WTC11 (cell line): ENCODE results near the gene MCF2L.

Experiments used
- CREB1 ChIP-seq: sonication (generic); formaldehyde crosslinking; IDR thresholded peaks from 2 replicates; pipeline ENCODE4 v1.8.0; 2023; ENCODE audit warnings: mild to moderate bottlenecking, missing genetic modification reagents
- ESRRA ChIP-seq: sonication (generic); formaldehyde crosslinking; IDR thresholded peaks from 2 replicates; pipeline ENCODE4 v1.8.1; 2022; ENCODE audit warnings: mild to moderate bottlenecking, missing genetic modification reagents, borderline replicate concordance
- FOXP1 ChIP-seq: sonication (generic); formaldehyde crosslinking; IDR thresholded peaks from 2 replicates; pipeline ENCODE4 v1.8.0; 2022; ENCODE audit warnings: missing genetic modification reagents, mild to moderate bottlenecking, moderate library complexity, borderline replicate concordance
- IRF2 ChIP-seq: sonication (generic); formaldehyde crosslinking; IDR thresholded peaks from 2 replicates; pipeline ENCODE4 v1.8.0; 2022; ENCODE audit warnings: low read depth, missing genetic modification reagents, borderline replicate concordance
- JAZF1 ChIP-seq: fragments of 250-450 bp; sonication (Bioruptor Pico); IDR thresholded peaks from 2 replicates; pipeline ENCODE4 v1.9.0; 2021; ENCODE audit warnings: moderate library complexity, mild to moderate bottlenecking, inconsistent platforms
- JUN ChIP-seq: sonication (generic); formaldehyde crosslinking; IDR thresholded peaks from 2 replicates; pipeline ENCODE4 v1.8.0; 2023; ENCODE audit warnings: mild to moderate bottlenecking, missing genetic modification reagents
- NFE2L1 ChIP-seq: sonication (generic); formaldehyde crosslinking; IDR thresholded peaks from 2 replicates; pipeline ENCODE4 v1.8.1; 2023; ENCODE audit warnings: missing genetic modification reagents
- NFYB ChIP-seq: sonication (generic); formaldehyde crosslinking; conservative IDR thresholded peaks from 2 replicates; pipeline ENCODE4 v1.8.0; 2022; ENCODE audit warnings: low read depth, missing genetic modification reagents
- TF ChIP-seq, protein P1 (sequence below): fragments of 250-450 bp; sonication (Bioruptor Pico); IDR thresholded peaks from 2 replicates; pipeline ENCODE4 v2.1.2; 2022; ENCODE audit warnings: mild to moderate bottlenecking, moderate library complexity
- TF ChIP-seq, protein P2 (sequence below): sonication (generic); formaldehyde crosslinking; IDR thresholded peaks from 2 replicates; pipeline ENCODE4 v1.8.0; 2022; ENCODE audit warnings: mild to moderate bottlenecking, missing genetic modification reagents
- TF ChIP-seq, protein P3 (sequence below): fragments of 200-600 bp; IDR thresholded peaks from 2 replicates; pipeline ENCODE4 v1.8.0; 2022; ENCODE audit warnings: antibody characterized with exemption
- TF ChIP-seq, protein P4 (sequence below): sonication (generic); formaldehyde crosslinking; IDR thresholded peaks from 2 replicates; pipeline ENCODE4 v1.8.1; 2023; ENCODE audit warnings: mild to moderate bottlenecking, missing genetic modification reagents, moderate library complexity
- TF ChIP-seq, protein P5 (sequence below): sonication (generic); formaldehyde crosslinking; IDR thresholded peaks from 2 replicates; pipeline ENCODE4 v1.8.0; 2022; ENCODE audit warnings: mild to moderate bottlenecking, missing genetic modification reagents
- TF ChIP-seq, protein P6 (sequence below): fragments of 250-450 bp; sonication (Bioruptor Pico); IDR thresholded peaks from 2 replicates; pipeline ENCODE4 v1.9.0; 2021; ENCODE audit warnings: moderate library complexity, mild to moderate bottlenecking, inconsistent platforms, borderline replicate concordance

DNA sequence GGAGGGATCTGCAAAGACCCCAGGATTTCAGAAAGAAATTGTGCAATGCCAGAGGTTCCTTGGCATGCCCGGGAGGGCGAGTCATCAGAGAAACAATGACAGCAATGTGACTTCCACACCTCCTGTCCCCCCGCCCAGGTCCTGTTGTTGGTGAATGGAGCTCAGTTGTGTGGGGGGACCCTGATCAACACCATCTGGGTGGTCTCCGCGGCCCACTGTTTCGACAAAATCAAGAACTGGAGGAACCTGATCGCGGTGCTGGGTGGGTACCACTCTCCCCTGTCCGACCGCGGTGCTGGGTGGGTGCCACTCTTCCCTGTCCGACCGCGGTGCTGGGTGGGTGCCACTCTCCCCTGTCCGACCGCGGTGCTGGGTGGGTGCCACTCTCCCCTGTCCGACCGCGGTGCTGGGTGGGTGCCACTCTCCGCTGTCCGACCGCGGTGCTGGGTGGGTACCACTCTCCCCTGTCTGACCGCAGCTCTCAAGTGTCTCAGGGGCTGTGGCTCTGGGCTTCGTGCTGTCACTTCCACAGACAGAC is 148.4 kb downstream of the MCF2L start:
- no peak for TF ChIP-seq ESRRA (CRISPR knock-in tag)
- TF ChIP-seq, protein P1, sequence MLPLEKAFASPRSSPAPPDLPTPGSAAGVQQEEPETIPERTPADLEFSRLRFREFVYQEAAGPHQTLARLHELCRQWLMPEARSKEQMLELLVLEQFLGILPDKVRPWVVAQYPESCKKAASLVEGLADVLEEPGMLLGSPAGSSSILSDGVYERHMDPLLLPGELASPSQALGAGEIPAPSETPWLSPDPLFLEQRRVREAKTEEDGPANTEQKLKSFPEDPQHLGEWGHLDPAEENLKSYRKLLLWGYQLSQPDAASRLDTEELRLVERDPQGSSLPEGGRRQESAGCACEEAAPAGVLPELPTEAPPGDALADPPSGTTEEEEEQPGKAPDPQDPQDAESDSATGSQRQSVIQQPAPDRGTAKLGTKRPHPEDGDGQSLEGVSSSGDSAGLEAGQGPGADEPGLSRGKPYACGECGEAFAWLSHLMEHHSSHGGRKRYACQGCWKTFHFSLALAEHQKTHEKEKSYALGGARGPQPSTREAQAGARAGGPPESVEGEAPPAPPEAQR = no peak
- no peak for TF ChIP-seq JAZF1 (CRISPR knock-in tag)
- TF ChIP-seq, protein P2, sequence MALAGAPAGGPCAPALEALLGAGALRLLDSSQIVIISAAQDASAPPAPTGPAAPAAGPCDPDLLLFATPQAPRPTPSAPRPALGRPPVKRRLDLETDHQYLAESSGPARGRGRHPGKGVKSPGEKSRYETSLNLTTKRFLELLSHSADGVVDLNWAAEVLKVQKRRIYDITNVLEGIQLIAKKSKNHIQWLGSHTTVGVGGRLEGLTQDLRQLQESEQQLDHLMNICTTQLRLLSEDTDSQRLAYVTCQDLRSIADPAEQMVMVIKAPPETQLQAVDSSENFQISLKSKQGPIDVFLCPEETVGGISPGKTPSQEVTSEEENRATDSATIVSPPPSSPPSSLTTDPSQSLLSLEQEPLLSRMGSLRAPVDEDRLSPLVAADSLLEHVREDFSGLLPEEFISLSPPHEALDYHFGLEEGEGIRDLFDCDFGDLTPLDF (CRISPR knock-in tag) = no peak
- TF ChIP-seq, protein P3, sequence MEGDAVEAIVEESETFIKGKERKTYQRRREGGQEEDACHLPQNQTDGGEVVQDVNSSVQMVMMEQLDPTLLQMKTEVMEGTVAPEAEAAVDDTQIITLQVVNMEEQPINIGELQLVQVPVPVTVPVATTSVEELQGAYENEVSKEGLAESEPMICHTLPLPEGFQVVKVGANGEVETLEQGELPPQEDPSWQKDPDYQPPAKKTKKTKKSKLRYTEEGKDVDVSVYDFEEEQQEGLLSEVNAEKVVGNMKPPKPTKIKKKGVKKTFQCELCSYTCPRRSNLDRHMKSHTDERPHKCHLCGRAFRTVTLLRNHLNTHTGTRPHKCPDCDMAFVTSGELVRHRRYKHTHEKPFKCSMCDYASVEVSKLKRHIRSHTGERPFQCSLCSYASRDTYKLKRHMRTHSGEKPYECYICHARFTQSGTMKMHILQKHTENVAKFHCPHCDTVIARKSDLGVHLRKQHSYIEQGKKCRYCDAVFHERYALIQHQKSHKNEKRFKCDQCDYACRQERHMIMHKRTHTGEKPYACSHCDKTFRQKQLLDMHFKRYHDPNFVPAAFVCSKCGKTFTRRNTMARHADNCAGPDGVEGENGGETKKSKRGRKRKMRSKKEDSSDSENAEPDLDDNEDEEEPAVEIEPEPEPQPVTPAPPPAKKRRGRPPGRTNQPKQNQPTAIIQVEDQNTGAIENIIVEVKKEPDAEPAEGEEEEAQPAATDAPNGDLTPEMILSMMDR = no peak
- TF ChIP-seq FOXP1 (CRISPR knock-in tag) = no peak
- no peak for TF ChIP-seq CREB1 (CRISPR knock-in tag)
- TF ChIP-seq JUN (CRISPR knock-in tag) = no peak
- TF ChIP-seq, protein P4, sequence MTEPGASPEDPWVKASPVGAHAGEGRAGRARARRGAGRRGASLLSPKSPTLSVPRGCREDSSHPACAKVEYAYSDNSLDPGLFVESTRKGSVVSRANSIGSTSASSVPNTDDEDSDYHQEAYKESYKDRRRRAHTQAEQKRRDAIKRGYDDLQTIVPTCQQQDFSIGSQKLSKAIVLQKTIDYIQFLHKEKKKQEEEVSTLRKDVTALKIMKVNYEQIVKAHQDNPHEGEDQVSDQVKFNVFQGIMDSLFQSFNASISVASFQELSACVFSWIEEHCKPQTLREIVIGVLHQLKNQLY (CRISPR knock-in tag) = no peak
- no peak for TF ChIP-seq NFYB (CRISPR knock-in tag)
- TF ChIP-seq IRF2 (CRISPR knock-in tag) = no peak
- TF ChIP-seq, protein P5, sequence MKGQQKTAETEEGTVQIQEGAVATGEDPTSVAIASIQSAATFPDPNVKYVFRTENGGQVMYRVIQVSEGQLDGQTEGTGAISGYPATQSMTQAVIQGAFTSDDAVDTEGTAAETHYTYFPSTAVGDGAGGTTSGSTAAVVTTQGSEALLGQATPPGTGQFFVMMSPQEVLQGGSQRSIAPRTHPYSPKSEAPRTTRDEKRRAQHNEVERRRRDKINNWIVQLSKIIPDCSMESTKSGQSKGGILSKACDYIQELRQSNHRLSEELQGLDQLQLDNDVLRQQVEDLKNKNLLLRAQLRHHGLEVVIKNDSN (CRISPR knock-in tag) = no peak
- no peak for TF ChIP-seq NFE2L1
- TF ChIP-seq, protein P6, sequence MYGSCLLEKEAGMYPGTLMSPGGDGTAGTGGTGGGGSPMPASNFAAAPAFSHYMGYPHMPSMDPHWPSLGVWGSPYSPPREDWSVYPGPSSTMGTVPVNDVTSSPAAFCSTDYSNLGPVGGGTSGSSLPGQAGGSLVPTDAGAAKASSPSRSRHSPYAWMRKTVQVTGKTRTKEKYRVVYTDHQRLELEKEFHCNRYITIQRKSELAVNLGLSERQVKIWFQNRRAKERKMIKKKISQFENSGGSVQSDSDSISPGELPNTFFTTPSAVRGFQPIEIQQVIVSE (CRISPR knock-in tag) = no peak
